HCT116 (cell line): ENCODE measurements around the gene DHRSX. TPM values are rescaled to one million over a fixed set of nuclear protein-coding genes. Genes with fewer than 3 reads are reported as not detected.
"Not testable (repeated sequence)": the region's sequence is repeated elsewhere in the genome, so short reads cannot be mapped to it uniquely, and the experiment has no call there.

Experiments
- ATAC-seq: fragments of 200-7000 bp; cut with Tn5 transposase; 2 replicates; pipeline ENCODE4 v1.9.1; 2020; ENCODE audit warnings: mild to moderate bottlenecking, moderate library complexity
- BruUV-seq: library from RNA; stranded (reverse); fragments of 400-500 nt; replicated peaks from 2 replicates; lab custom pipeline; 2021; lab: Mats Ljungman, UMichigan
- CTCF ChIA-PET: fragments of 300-600 bp; sonication (Branson Sonifier 250); formaldehyde crosslinking; loops from one replicate; lab custom pipeline; 2021; ENCODE audit warnings: antibody characterized with exemption; lab: Charles Lee
- POLR2A ChIA-PET: fragments of 300-600, 350-600 bp; sonication (Branson Sonifier 250); formaldehyde crosslinking; loops from one replicate; lab custom pipeline; 2021; ENCODE audit warnings: antibody characterized with exemption; lab: Charles Lee
- RAD21 ChIA-PET, 2 experiments: fragments of 300-600 bp; sonication (Branson Sonifier 250); formaldehyde crosslinking; loops; one replicate each; lab custom pipeline; 2023; ENCODE audit warnings: low total read pairs in 2 of 2; ENCODE audit not compliant: uncharacterized antibody in 2 of 2, unreplicated experiment in 2 of 2, low non-redundant PET in 1 of 2; lab: Charles Lee
- DNase-seq: peaks from one replicate; pipeline ENCODE4 v3.0.0-alpha.2; 2010; ENCODE audit warnings: low read depth, low spot score
- H2AFZ ChIP-seq: fragments of 200-600 bp; shearing (Covaris generic), sonication (generic); 2 replicates; pipeline ENCODE4 v1.6.1; 2017; ENCODE audit warnings: low read depth, mixed run types, mixed read lengths, antibody characterized with exemption, low read length; ENCODE audit not compliant: poor library complexity, severe bottlenecking
- H3K27ac ChIP-seq: 2 replicates; pipeline ENCODE4 v1.5.1; 2012; ENCODE audit warnings: low read depth, low read length
- H3K27me3 ChIP-seq: fragments of 200-600 bp; sonication (generic); 2 replicates; pipeline ENCODE4 v1.6.1; 2016; ENCODE audit warnings: mixed run types, low read length, mixed read lengths; ENCODE audit not compliant: insufficient read depth
- H3K36me3 ChIP-seq, 2 experiments: fragments of 200-500 bp in 1 of 2; fragments of 200-600 bp in 1 of 2; sonication (Bioruptor generic) in 1 of 2; sonication (generic) in 1 of 2; 2 replicates each; pipeline versions ENCODE4 v1.5.1 to v1.6.1; 2014 to 2016; ENCODE audit warnings: low read length in 2 of 2, inconsistent platforms in 1 of 2, mixed read lengths in 1 of 2, mixed run types in 1 of 2; ENCODE audit not compliant: insufficient read depth in 2 of 2, control insufficient read depth in 1 of 2
- H3K4me1 ChIP-seq, 2 experiments: fragments of 200-600 bp in 1 of 2; sonication (generic) in 1 of 2; 2 replicates each; pipeline versions ENCODE4 v1.5.1 to v1.6.1; 2012 to 2017; ENCODE audit warnings: low read length in 2 of 2, inconsistent platforms in 1 of 2, mild to moderate bottlenecking in 1 of 2, mixed read lengths in 1 of 2, mixed run types in 1 of 2, moderate library complexity in 1 of 2; ENCODE audit not compliant: insufficient read depth in 2 of 2, control insufficient read depth in 1 of 2
- H3K4me2 ChIP-seq: fragments of 200-600 bp; sonication (generic); 2 replicates; pipeline ENCODE4 v1.6.1; 2017; ENCODE audit warnings: mixed run types, low read length, mixed read lengths
- H3K4me3 ChIP-seq, 2 experiments: fragments of 200-600 bp in 1 of 2; sonication (generic) in 1 of 2; replicated peaks in 1 of 2; 2 replicates each; pipeline ENCODE4 v1.5.1; 2011 to 2016; ENCODE audit warnings: low read length in 2 of 2, control low read depth in 1 of 2, low read depth in 1 of 2, mild to moderate bottlenecking in 1 of 2, mixed read lengths in 1 of 2, mixed run types in 1 of 2
- H3K79me2 ChIP-seq: fragments of 200-600 bp; sonication (generic); 2 replicates; pipeline ENCODE4 v1.6.1; 2017; ENCODE audit warnings: mild to moderate bottlenecking, mixed run types, low read length, moderate library complexity, mixed read lengths; ENCODE audit not compliant: insufficient read depth
- H3K9ac ChIP-seq: fragments of 200-600 bp; sonication (generic); 2 replicates; pipeline ENCODE4 v1.6.1; 2016; ENCODE audit warnings: low read length, mixed read lengths
- H3K9me2 ChIP-seq: fragments of 200-600 bp; sonication (generic), shearing (Covaris generic); 2 replicates; pipeline ENCODE4 v1.6.1; 2017; ENCODE audit warnings: mixed run types, mild to moderate bottlenecking, moderate library complexity; ENCODE audit not compliant: insufficient read depth
- H3K9me3 ChIP-seq, 2 experiments: fragments of 200-500 bp in 1 of 2; fragments of 200-600 bp in 1 of 2; sonication (Bioruptor generic) in 1 of 2; sonication (generic) in 1 of 2; 2 replicates each; pipeline ENCODE4 v1.6.1; 2014 to 2017; ENCODE audit warnings: low read length in 2 of 2, mixed read lengths in 2 of 2, inconsistent platforms in 1 of 2, low read depth in 1 of 2, mild to moderate bottlenecking in 1 of 2, mixed run types in 1 of 2, moderate library complexity in 1 of 2; ENCODE audit not compliant: control insufficient read depth in 1 of 2, insufficient read depth in 1 of 2
- H4K20me1 ChIP-seq: fragments of 200-600 bp; sonication (generic), shearing (Covaris generic); 2 replicates; pipeline ENCODE4 v1.6.1; 2017; ENCODE audit warnings: mixed run types, mild to moderate bottlenecking, moderate library complexity; ENCODE audit not compliant: insufficient read depth
- ZFX ChIP-seq: fragments of 450-650 bp; IDR thresholded peaks from 2 replicates; pipeline ENCODE4 v1.6.1; 2017
- intact Hi-C: fragments of 100-400 bp; cut with micrococcal nuclease; formaldehyde crosslinking; loops from 2 replicates; pipeline ENCODE4 v1.10.0; 2022
- total RNA-seq: library from RNA; stranded (reverse); gene quantifications from one replicate; pipeline ENCODE4 v1.2.1, GENCODE V29; 2021; ENCODE audit not compliant: unreplicated experiment

DHRSX gene
- total RNA-seq, 1 experiment from 2014 or later, result 11.9 TPM

- ATAC-seq (no peak), DNase-seq (no peak)
- ChIA-PET RAD21 (no interaction called here), CTCF (no interaction called here), POLR2A (no interaction called here)
- Histone ChIP-seq H3K4me3 (no peak overlapping the region), H3K9me2 (no peaks in the 10 kb centered on the region), H3K4me2 (no peak overlapping the region), H3K27me3 (no peaks in the 10 kb centered on the region), H3K4me1 (no peaks in the 10 kb centered on the region), H4K20me1 (no peaks in the 10 kb centered on the region), H3K79me2 (no peaks in the 10 kb centered on the region), H3K9ac (no peak overlapping the region), H3K27ac (no peak overlapping the region), H2AFZ (no peak overlapping the region), H3K9me3 (no peaks in the 10 kb centered on the region), H3K36me3 (no peaks in the 10 kb centered on the region)
- no TSS peak for BruUV-seq
- TF ChIP-seq ZFX, result no peak
- intact Hi-C loops, result no loop called here
Measured at GRCh38 chrX:2266445-2267349, 234.1 kb downstream of the DHRSX start.

GRCh38 chrX:2265658-2266444 lies 234.9 kb downstream of the DHRSX start:
- H3K9me2 ChIP-seq, ATAC-seq, H3K9ac ChIP-seq, CTCF ChIA-PET, H3K79me2 ChIP-seq, H3K4me3 ChIP-seq, H3K27me3 ChIP-seq, DNase-seq, POLR2A ChIA-PET, H2AFZ ChIP-seq, H3K36me3 ChIP-seq, H3K27ac ChIP-seq, H4K20me1 ChIP-seq, BruUV-seq, H3K4me2 ChIP-seq, H3K9me3 ChIP-seq, RAD21 ChIA-PET, H3K4me1 ChIP-seq, intact Hi-C loops: not testable (repeated sequence)
